ENCODE data around the gene TMEM150A.
"Not testable (repeated sequence)": the region's sequence is repeated elsewhere in the genome, so short reads cannot be mapped to it uniquely, and the experiment has no call there.

Gene TMEM150A

GRCh38 chr2:85593023-85593422, 9.5 kb downstream of the TMEM150A start:
- DNase-seq, result no peak

- not testable (repeated sequence) for DNase-seq
These were observed 10.2 kb downstream of the TMEM150A start for GRCh38 chr2:85592299-85592698.

GRCh38 chr2:85591563-85591962, 10.9 kb downstream of the TMEM150A start:
- DNase-seq, result no peak

DNA sequence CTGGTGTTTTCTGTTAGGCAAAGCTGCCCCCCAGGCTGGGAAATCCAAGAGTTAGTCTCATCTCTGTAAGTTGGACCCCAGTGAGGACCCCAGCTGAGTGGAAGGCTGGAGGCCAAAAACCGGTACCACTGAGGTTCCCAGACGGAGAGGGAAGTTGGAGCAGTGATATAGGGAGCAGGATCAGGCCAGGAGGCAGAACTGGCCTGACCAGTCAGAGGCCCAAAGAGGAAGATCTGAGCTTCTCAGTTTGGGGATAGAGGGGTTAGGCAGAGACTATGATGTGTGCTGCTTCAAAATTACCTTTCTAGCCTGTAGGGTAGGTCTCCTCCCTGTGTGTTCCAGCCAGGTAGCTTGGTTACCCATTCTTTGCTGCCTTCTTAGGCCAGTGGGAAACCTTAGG, 11.5 kb downstream of the TMEM150A start:
- no peak for DNase-seq

DNA sequence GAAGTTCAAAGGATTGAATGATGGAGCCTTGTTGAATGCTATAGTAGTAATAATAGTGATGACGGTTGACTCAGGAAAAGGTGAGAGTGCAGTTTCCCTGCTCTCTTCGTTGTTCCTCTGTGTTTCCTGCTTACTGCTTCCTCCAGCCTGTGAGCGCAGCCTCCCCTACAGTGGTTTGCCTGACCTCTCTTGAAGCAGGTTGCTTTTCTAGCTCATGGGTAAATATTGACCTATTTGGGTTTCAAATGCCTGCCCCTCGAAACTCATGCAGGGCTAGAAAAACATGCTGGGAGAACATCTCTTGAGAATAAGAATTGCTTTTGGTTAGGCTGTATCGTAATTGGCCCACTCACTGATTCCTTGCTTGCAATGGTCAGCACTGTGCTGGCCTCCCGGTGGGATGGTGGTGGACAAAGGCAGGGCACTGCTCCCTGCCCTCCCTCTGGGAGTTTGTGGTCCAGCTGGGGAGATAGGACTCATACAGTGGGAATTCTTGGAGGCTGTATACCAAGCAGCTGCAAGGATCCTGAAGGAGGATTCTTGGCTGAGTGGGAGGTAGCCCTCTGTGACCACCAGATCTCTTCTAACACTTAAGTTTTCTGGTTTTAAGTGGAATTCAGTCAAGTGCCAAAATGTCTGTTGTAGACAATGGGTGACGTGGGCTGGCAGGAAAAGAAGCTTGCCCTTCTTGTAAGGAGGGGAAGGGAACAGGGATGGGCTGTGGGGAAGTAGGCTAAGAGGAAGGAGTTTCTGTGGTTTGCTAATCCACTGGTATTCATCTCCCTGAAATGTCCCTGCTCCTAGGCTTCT, 12.3 kb downstream of the TMEM150A start:
- peak; percentile 80 for DNase-seq

DNA sequence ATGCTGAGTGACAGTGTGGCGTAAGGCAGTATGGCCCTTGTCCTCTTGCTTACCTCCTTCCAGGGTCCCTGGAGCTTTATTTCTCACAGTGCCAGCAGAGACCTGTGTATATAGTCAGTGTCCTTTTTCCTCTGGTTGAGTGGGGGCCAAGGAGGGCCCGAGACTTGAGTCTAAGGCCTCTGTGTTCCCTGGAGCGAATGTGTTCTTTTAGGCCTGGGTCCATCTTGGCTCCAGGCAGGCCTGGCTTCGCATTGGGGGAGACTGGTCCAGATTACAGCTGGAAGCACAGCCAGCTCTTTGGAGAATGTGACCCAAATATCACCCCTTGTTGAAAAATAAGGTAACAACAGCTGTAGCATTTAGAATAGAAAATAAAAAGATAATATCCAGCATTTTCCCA, 13.3 kb downstream of the TMEM150A start:
- no peak for DNase-seq

DNA sequence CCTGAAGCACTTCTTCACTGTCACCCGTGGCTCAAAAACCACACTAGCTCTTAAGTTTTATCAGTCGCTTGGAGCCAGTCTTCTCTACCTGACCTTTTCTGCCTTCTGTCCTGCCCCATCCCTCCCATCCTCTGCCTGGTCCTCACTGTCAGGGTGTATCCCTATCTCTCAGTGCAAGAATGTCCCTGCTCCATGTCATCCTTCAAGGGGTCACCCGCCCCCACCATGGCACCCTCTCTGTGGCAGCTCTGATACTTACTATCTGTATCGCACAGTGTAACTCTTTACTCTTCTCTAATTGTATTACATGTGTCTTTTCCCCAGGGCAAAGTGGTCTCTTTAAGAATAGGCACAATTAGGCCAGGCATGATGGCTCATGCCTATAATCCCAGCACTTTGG, 13.9 kb downstream of the TMEM150A start:
- DNase-seq, result no peak

GRCh38 chr2:85588236-85588635, 14.3 kb downstream of the TMEM150A start:
- DNase-seq, result no peak

DNA sequence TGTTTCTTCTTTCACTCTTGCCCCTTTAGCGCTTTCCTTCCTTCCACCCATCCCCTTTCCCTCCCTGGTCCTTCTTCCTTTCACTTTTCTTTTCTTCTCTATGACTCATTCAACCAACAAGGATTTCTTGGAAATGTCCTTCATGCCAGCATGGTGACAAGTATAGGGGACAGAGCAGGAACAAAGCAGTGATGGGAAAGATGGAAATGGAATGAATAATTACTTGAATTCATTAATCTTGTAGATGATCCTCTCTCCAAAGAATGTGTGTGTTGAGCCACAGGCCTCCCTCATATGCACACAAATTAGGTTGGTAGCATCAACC, 16.8 kb downstream of the TMEM150A start:
- peak; percentile 92 for DNase-seq

DNA sequence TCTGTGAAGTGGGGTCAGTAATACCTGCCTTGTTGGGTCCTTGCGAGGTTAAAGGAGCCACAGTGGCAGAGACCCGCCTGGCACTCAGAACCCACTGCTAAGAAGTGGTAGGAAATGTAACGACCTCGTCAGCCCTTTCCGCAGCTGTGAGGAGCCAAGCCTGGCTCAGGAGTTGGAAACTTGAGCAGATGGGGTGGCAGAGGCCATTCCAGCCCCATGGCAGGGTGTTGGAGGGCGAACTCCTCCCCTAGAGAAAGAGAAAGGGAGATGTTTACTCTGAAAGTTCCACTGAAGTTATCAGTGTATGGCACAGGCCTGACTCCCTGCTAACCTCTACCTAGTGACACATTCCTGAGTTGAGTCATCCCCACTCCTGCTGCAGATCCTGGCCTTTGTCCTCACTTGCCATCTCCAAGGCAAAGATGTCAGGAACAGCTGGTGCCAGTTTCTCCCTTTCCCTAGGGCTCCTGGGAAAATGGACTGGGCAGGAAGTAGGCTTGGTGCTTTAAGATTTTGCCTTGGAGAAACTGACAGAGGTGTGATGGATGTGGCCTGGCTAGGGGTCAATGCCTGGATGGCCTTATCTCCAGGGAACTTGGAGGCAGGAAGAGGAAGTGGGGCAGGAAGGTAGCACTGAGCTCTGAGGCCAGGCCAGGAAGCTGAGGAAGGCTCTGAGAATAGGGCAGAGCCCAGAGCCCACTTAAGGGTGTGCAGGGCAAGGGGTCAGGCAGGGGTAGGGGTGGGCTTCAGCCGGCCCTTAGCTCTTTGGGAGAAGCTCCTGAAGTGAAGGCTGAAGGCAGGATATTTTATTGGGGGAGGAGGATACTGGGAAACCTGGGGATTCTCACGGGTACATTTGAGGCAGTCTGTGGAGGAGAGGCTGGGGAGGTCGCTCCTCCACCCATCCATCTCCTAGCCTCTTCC, 17.4 kb downstream of the TMEM150A start:
- DNase-seq, result peak; percentile 82

GRCh38 chr2:85584354-85584856, 18.1 kb downstream of the TMEM150A start, which contains the start of gene VAMP5:
Gene VAMP5, plus strand, starts transcription at chr2:85584431. Its CDS starts 60 bp downstream, at chr2:85584491.
- peak; percentile 40 for DNase-seq

GRCh38 chr2:85583667-85584353, 18.7 kb downstream of the TMEM150A start:
- no peak for DNase-seq

DNA sequence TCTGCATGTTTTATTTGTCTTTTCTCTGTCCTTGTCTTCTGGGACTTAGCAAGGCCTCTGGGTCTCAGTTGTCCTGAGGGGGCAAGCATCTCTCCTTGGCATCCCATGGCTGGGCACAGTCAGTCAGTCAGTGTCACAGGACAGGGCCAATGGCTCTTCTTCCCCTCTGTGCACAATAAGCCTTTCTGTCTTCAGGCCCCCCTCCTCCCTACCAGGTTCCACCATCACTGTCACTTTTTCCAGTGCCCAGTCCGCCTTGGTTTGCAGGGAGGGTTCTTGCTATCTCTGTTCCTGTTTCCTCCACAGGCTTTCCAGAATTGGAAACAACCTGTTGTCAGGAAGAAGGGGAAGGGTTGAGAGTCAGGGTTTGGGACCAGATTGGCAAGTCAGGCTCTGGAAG, 20.0 kb downstream of the TMEM150A start:
- DNase-seq, result no peak

DNA sequence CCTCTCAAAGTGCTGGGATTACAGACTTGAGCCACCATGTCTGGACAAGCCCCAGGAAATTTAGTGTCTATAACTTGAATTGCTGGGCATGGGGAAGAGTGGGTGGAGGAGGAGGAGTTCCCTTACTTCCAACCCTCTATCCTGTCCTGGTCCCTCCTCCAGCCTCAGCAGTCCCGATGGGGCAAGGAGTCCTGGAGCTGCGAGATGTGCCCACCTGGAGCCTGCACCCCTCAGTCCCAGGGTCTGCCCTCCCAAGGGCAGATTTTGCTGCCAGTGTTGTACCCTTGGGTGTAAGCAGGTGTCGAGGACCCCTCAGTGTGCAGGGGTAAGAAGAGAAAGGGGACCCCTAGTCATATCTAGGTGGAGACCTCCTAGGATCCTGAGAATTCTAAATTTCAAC, 22.3 kb downstream of the TMEM150A start:
- no peak for DNase-seq

DNA sequence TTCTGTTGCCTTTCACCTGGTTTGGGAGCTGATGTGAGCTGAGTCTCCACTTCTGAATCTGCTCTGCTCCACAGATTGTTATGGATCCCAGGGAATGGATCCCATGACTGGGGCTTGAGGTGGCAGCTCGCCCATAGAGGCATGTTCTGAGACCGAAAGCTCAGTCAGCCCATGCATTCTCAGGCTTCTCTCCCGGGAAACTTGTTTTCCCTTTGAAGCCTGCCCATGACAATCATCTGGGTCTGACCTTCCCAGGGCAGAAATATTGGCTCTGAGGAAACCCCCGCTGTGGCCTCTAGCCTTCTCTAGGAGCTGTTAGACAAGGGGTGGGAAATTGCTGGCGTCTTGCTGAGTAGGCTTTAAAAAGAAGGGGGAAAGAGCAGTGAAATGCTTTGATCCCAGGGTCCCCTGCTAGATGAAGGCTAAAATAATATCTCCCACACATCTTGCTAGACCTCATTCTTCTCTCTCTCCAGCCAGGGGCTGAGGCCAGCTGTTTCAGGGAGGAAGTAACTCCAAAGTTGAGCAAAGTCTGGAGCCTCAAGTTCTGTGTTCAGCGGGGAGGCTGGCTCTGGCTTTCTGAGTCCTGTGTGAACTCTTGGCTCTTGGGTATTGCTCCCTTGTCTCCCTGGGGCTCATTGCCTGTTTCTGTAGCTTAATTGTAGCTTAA, 23.1 kb downstream of the TMEM150A start:
- DNase-seq, result no peak

GRCh38 chr2:85578243-85579180, 24.0 kb downstream of the TMEM150A start:
- no peak for DNase-seq

- no peak for DNase-seq
These were observed 24.9 kb downstream of the TMEM150A start, which contains the start of gene VAMP8 for GRCh38 chr2:85577386-85578242. Gene VAMP8, plus strand, starts transcription at chr2:85577586. Its CDS starts 61 bp downstream, at chr2:85577647.

GRCh38 chr2:85577063-85577385, 25.5 kb downstream of the TMEM150A start:
- no peak for DNase-seq

DNA sequence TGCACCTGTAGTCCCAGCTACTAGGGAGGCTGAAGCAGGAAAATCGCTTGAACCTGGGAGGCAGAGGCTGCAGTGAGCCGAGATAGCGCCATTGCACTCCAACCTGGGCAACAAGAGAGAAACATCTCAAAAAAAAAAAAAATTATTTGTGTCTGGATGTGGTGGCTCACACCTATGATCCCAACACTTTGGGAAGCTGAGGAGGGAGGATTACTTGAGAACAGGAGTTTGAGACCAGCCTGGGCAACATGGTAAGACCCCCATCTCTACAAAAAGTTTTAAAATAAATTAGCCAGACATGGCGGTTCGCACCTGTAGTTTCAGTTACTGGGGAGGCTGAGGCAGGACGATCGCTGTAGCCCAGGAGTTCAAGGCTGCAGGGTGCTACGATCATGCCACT, 26.8 kb downstream of the TMEM150A start:
- no peak for DNase-seq

DNA sequence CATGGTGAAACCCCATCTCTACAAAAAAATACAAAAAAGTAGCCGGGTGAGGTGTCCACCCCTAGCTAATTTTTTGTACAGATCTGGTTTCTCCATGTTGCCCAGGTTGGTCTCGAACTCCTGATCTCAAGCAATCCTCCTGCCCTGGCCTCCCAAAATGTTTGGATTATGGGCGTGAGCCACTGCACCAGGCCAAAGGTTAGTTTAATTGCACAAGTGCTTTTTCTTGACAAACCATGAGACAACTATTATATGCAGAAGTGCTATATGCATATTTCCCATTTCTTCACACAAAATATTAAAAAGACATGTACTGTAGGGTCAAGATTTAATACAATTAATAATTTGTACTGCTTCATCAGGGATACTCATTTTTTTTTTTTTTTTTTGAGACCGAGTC, 36.2 kb downstream of the TMEM150A start:
- no peak for DNase-seq
